GM19438 (cell line): ENCODE measurements around the gene SLC6A8.
"Not testable (repeated sequence)": the region's sequence is repeated elsewhere in the genome, so short reads cannot be mapped to it uniquely, and the experiment has no call there.

Source experiments
- ATAC-seq: cut with Tn5 transposase; IDR thresholded peaks from one replicate; pipeline ENCODE4 v1.9.1; 2021; ENCODE audit warnings: low read depth; ENCODE audit not compliant: unreplicated experiment

Gene SLC6A8

GRCh38 chrX:153727123-153727931 lies 39.6 kb downstream of the SLC6A8 start:
- no peak for ATAC-seq

GRCh38 chrX:153728095-153728494 lies 40.4 kb downstream of the SLC6A8 start:
- ATAC-seq: no peak

DNA sequence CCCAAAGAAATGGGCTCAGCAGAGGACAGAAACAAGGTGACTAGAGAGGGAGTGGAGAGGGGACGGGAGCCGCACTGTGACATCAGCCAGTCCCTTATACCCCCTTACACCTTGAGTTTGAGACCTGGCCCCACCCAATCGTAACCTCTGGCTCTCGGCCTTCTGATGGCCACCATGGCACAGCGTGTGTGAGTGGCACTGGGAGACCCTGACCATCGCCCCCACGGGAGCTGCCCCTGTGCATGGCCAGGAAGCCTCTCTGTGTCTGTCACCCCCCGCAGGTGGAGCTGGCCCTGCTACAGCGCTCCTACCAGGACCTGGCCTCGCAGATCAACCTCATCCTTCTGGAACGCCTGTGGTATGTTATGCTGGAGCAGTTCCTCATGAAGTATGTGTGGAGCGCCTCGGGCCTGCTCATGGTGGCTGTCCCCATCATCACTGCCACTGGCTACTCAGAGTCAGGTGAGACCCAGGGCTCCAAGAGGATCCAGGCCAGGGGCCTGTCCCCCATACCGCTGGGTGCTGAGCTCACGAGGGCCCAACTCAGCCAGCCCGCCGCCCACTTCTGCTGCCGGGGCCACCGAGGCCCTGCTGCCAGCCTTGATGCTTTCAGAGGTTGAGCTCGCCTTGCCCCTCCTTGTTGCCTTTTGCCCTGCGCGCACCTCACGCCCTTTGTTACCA lies 41.4 kb downstream of the SLC6A8 start:
- no peak for ATAC-seq

- ATAC-seq: not testable (repeated sequence)
Measured at GRCh38 chrX:153730115-153730514, 42.4 kb downstream of the SLC6A8 start.

DNA sequence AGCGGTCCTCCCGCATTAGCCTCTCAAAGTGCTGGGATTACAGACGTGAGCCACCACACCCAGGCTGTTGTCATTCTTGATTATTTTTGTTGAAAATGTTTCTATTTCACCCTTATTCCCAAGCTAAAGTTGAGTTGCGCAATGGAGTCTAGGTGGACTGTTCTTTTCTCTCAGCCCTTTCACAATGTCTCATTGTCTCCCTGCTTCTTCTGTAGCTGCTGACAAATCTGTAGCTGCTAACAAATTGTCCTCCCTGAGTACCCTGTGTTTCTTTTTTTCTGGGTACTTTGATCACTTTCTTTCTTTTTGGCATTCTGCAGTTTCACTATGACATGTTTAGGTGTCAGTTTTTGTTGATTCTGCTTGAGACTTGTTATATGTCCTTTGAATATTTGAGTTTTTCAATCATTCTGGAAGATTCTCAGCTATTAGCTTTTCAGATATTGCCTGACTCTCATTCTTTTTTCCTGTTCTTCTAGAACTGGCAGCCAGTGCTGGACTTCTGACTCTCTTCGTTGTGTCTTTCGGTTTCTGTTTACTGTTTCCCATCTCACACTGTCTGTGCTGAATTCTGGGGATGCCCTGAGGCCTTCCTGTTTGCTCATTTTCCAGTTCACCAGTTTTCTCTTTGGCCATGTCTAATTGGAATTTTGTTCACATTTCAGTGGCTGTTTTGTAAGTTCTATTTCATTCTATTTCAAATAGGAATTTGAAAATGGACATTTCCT lies 43.6 kb downstream of the SLC6A8 start:
- ATAC-seq: no peak

GRCh38 chrX:153731845-153732215 lies 44.1 kb downstream of the SLC6A8 start:
- ATAC-seq: no peak

DNA sequence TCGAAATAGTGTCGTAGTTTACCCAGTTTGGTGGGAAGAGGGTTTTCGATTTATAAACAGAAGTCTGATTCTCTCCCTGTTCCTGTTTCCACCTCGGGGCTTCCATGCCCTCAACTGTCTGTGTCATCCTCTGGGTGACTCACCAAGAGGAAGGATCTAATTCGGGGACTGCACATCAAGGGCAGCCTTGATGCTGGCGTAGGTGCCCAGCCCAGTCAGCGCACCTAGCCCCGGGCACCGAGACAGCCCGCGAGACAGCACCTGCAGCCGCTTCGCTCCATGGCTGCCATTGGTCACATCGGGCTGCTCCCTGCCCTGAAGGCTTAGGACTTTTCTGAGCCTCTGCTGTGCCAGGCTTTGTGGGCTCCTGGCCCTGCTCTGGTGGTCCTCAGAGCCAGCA lies 44.7 kb downstream of the SLC6A8 start:
- ATAC-seq: no peak

- no peak for ATAC-seq
Measured at GRCh38 chrX:153733651-153734240, 46.0 kb downstream of the SLC6A8 start.

- ATAC-seq: no peak
Measured at GRCh38 chrX:153734871-153735270, 47.1 kb downstream of the SLC6A8 start.

- no peak for ATAC-seq
Measured at GRCh38 chrX:153735274-153735673, 47.5 kb downstream of the SLC6A8 start.

DNA sequence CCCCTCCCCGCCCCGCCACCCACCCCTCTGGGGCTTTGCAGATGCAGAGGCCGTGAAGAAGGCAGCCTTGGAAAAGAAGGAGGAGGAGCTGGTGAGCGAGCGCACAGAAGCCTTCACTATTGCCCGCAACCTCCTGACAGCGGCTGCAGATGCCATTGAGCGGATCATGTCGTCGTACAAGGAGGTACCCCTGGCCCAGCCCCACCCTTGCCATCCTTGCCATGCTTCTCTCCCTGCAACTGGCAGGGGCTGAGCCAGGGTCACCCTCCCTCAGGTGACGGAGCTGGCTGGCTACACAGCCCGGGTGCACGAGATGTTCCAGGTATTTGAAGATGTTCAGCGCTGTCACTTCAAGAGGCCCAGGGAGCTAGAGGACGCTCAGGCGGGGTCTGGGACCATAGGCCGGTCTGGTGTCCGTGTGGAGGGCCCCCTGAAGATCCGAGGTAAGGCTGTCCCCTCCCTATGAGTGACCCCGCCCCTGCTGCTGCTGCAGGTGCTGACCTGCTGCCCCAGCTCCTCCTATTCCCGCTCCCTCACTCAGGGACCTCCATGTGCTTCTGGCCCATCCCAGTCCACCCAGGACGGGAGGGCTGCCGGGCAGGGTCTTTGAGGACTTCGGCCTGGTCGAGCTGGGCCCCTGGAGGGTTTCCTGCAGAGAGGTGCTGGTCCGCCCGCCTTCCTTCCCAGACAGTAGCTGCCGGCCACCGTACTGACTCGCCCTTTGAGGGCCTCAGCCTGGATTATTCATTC lies 48.5 kb downstream of the SLC6A8 start:
- no peak for ATAC-seq

DNA sequence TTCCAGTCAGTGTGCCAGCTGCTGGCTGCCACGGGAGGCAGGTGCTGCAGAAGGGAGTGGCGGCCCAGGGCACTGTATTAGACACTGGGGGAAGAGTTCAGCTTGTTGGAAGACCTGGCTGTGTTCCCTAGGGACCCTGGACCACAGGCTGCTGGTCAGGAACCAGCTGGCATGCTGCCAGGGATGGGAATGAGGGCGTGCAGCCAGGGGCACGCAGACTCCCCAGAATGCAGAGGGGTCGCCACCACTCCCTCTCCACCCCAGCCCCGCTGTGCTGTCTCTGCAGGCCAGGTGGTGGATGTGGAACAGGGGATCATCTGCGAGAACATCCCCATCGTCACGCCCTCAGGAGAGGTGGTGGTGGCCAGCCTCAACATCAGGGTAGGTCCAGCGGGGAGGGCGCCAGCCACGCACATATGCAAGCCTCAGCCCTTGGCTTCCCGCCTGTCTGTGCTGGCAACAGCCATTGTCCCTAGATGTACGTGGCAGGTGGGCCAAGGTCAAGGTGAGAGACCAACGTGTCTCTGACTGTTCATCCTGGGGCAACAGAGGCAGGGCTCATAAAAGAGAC lies 49.2 kb downstream of the SLC6A8 start:
- ATAC-seq: no peak

GRCh38 chrX:153738056-153738605 lies 50.4 kb downstream of the SLC6A8 start:
- ATAC-seq: no peak

GRCh38 chrX:153739754-153740486 lies 52.2 kb downstream of the SLC6A8 start:
- no peak for ATAC-seq

GRCh38 chrX:153740631-153741222 lies 53.0 kb downstream of the SLC6A8 start:
- no peak for ATAC-seq

DNA sequence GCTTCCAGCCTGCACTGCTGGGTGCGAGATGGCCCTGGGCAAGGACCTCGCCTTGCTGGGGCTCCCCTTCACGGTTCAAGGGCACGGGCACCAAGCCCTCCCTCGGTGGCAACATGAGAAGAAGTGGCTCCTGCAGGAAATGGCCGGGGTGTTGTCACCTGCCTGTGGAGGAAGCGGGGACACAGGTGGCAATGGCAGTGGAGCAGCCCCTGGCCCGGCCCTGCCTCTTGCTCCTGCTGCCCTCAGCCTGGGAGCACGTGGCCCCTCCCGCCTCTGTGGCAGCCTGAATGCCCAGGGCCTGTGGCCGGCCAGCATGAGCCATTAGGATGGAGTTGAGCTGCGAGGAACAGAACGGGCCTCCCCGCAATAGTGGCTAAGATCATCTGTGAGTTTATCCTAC lies 53.7 kb downstream of the SLC6A8 start:
- no peak for ATAC-seq

- not testable (repeated sequence) for ATAC-seq
Measured at GRCh38 chrX:153742111-153742510, 54.4 kb downstream of the SLC6A8 start.

DNA sequence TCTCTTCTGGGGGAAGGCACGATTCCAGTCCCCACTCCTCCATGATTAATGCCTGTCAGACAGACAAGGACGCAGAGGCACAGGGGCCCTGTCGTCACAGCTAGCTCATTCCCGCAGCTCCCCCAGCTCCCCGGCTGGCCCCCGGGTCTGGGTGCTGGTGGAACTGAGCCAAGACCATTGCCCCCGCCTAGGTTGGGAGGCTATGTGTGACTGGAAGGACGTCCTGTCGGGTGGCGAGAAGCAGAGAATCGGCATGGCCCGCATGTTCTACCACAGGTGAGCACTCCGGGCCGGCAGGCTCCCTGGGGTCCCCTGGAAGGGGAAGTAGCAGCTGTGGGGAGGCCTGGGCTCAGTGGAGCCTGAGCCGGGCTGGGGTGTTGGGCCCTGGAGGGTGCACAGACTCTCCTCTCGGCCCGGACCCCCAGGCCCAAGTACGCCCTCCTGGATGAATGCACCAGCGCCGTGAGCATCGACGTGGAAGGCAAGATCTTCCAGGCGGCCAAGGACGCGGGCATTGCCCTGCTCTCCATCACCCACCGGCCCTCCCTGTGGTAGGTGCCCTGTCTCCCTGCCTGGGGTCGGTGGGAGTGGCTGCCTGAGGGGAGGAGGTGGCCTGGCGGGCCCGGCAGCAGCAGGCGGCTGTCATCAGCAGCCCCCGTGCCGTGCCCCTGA lies 55.2 kb downstream of the SLC6A8 start:
- not testable (repeated sequence) for ATAC-seq
